Epithelial cell of proximal tubule (primary cell): Measurements from ENCODE around the gene MRPS27. TPM values are rescaled to one million over a fixed set of nuclear protein-coding genes. Genes with fewer than 3 reads are reported as not detected.
A peak's percentile ranks its signal among the peaks of the same experiment; 100 is the strongest.

Experiments
- DNase-seq: peaks from one replicate; pipeline ENCODE4 v3.0.0-alpha.2; 2011; ENCODE audit warnings: low read depth
- H3K4me3 ChIP-seq: 2 replicates; pipeline ENCODE4 v1.5.1; 2011; ENCODE audit warnings: low read depth, mild to moderate bottlenecking, low read length
- CTCF ChIP-seq: conservative IDR thresholded peaks from 2 replicates; pipeline ENCODE4 v1.5.1; 2012; ENCODE audit warnings: low read depth, mild to moderate bottlenecking, low read length
- total RNA-seq: library from RNA; depleted of rRNA; stranded (reverse); fragments of >200 nt; gene quantifications from 2 replicates; pipeline ENCODE4 v1.2.3, GENCODE V29; 2015

MRPS27 gene
- total RNA-seq: 54.4 and 86.3 TPM in 2 replicates

GRCh38 chr5:72319976-72320752 lies at the start of gene MRPS27, which contains the start of gene PTCD2:
Gene MRPS27, minus strand, starts transcription at chr5:72320240. Its CDS starts 19 bp downstream, at chr5:72320221.
Gene PTCD2, plus strand, starts transcription at chr5:72320373. Its CDS starts 10 bp downstream, at chr5:72320383.
- DNase-seq: peak; percentile 86
- TF ChIP-seq CTCF: peak; percentile 14

GRCh38 chr5:72369711-72370110 lies 49.7 kb upstream of the MRPS27 start:
- no peak for DNase-seq
- no peak for TF ChIP-seq CTCF
- H3K4me3 ChIP-seq: no peak overlapping the region

More at GRCh38 chr5:72319976-72320752, at the start of gene MRPS27, which contains the start of gene PTCD2:
- H3K4me3 ChIP-seq: peak within 1 kb of the TSS; percentile 91

- no peak for DNase-seq
- no peak for TF ChIP-seq CTCF
Measured at GRCh38 chr5:72369301-72369700, 49.3 kb upstream of the MRPS27 start.

GRCh38 chr5:72368271-72368670 lies 48.2 kb upstream of the MRPS27 start:
- no peak for TF ChIP-seq CTCF
- no peak for DNase-seq
- no peak overlapping the region for H3K4me3 ChIP-seq

More at GRCh38 chr5:72369301-72369700, 49.3 kb upstream of the MRPS27 start:
- H3K4me3 ChIP-seq: no peak overlapping the region

- TF ChIP-seq CTCF: peak; percentile 81
- no peak for DNase-seq
- H3K4me3 ChIP-seq: no peak overlapping the region
Measured at GRCh38 chr5:72366324-72366976, 46.4 kb upstream of the MRPS27 start.

- DNase-seq: no peak
- H3K4me3 ChIP-seq: no peak overlapping the region
- TF ChIP-seq CTCF: no peak
Measured at GRCh38 chr5:72364951-72365350, 44.9 kb upstream of the MRPS27 start.
